OCI-LY1 (cell line): Measurements from ENCODE around the gene PSKH1.
A peak's percentile ranks its signal among the peaks of the same experiment; 100 is the strongest.

Experiments
- CTCF ChIP-seq: fragments of 200-600 bp; sonication (generic), shearing (Covaris generic); IDR thresholded peaks from 2 replicates; pipeline ENCODE4 v1.5.1; 2017; ENCODE audit warnings: mild to moderate bottlenecking, antibody characterized with exemption, low read length, moderate library complexity, mixed read lengths
- EZH2 ChIP-seq: fragments of 200-600 bp; sonication (generic), shearing (Covaris generic); IDR thresholded peaks from 2 replicates; pipeline ENCODE4 v1.8.0; 2017; ENCODE audit warnings: borderline replicate concordance, mixed run types, mild to moderate bottlenecking, antibody characterized with exemption, low read length, moderate library complexity, mixed read lengths

- peak; percentile 47; the same call in 1 of the 2 replicates for TF ChIP-seq CTCF
- TF ChIP-seq EZH2 = no peak
Observed at GRCh38 chr16:67865318-67865717, 27.7 kb upstream of the PSKH1 start.
